Measurements from ENCODE around the gene SMURF1. TPM values are rescaled to one million over a fixed set of nuclear protein-coding genes. Genes with fewer than 3 reads are reported as not detected.

The SMURF1 gene
- total RNA-seq, 2 donors from 2014 or later, result 16.9 to 31.3 TPM

- H3K27me3 ChIP-seq, result no peaks in the 10 kb centered on the region
- intact Hi-C loops (cut with DNase I), result no loop called here
- 92 to 94% methylated on average over 12 to 16 of the region's 16 CpGs for WGBS, 2 donors
- H3K9me3 ChIP-seq, result no peaks in the 10 kb centered on the region
- H3K27ac ChIP-seq, result no peak overlapping the region
- DNase-seq (no peak), ATAC-seq (no peak)
- TF ChIP-seq POLR2A (IDR thresholded peaks at IDR 0.05) (no peak), CTCF (IDR thresholded peaks at IDR 0.05) (no peak)
- H3K36me3 ChIP-seq (replicated peaks in 1 of 2; ENCODE audit: insufficient read depth in 1 of 2, low read depth in 2 of 2), result peaks cover 14 to 56% of the 10 kb centered on the region in 2 donors
- H3K4me1 ChIP-seq, result no peaks in the 10 kb centered on the region
- H3K4me3 ChIP-seq, result no peak overlapping the region
Observed at GRCh38 chr7:98992076-98992475, 151.8 kb downstream of the SMURF1 start.

GRCh38 chr7:98991141-98991540 is 152.8 kb downstream of the SMURF1 start:
- 88 to 97% methylated on average over 13 to 14 of the region's 14 CpGs for WGBS, 2 donors
- Histone ChIP-seq H3K27me3 (no peaks in the 10 kb centered on the region), H3K36me3 (replicated peaks in 1 of 2; ENCODE audit: insufficient read depth in 1 of 2, low read depth in 2 of 2) (peaks cover 14 to 54% of the 10 kb centered on the region in 2 donors), H3K9me3 (no peaks in the 10 kb centered on the region), H3K4me1 (no peaks in the 10 kb centered on the region), H3K27ac (no peak overlapping the region), H3K4me3 (no peak overlapping the region)
- intact Hi-C loops (cut with DNase I), result no loop called here
- no peak for DNase-seq
- TF ChIP-seq POLR2A (IDR thresholded peaks at IDR 0.05), result no peak
- ATAC-seq, result no peak

- DNase-seq, result no peak
- Histone ChIP-seq H3K4me3 (no peak overlapping the region), H3K27me3 (no peaks in the 10 kb centered on the region), H3K9me3 (no peaks in the 10 kb centered on the region), H3K36me3 (replicated peaks in 1 of 2; ENCODE audit: insufficient read depth in 1 of 2, low read depth in 2 of 2) (peaks cover 14 to 57% of the 10 kb centered on the region in 2 donors), H3K27ac (no peak overlapping the region), H3K4me1 (no peaks in the 10 kb centered on the region)
- WGBS, 2 donors, result 86 to 96% methylated on average over 6 of the region's 6 CpGs
- no peak for ATAC-seq
- intact Hi-C loops (cut with DNase I), result no loop called here
- no peak for TF ChIP-seq POLR2A (IDR thresholded peaks at IDR 0.05)
Observed at GRCh38 chr7:98990356-98990755, 153.6 kb downstream of the SMURF1 start.

GRCh38 chr7:98988641-98989040 is 155.3 kb downstream of the SMURF1 start:
- WGBS, 2 donors, result 92 to 93% methylated on average over 15 of the region's 15 CpGs
- Histone ChIP-seq H3K27ac (no peak overlapping the region), H3K27me3 (no peaks in the 10 kb centered on the region), H3K4me1 (no peaks in the 10 kb centered on the region), H3K9me3 (no peaks in the 10 kb centered on the region), H3K36me3 (replicated peaks in 1 of 2; ENCODE audit: insufficient read depth in 1 of 2, low read depth in 2 of 2) (peaks cover 14 to 57% of the 10 kb centered on the region in 2 donors), H3K4me3 (no peak overlapping the region)
- DNase-seq (no peak), ATAC-seq (no peak)
- intact Hi-C loops (cut with DNase I), result no loop called here
- no peak for TF ChIP-seq POLR2A (IDR thresholded peaks at IDR 0.05)
- TF ChIP-seq CTCF (IDR thresholded peaks at IDR 0.05), result no peak

- DNase-seq (no peak), ATAC-seq (no peak)
- H3K27me3 ChIP-seq, result no peaks in the 10 kb centered on the region
- peaks cover 14 to 53% of the 10 kb centered on the region in 2 donors for H3K36me3 ChIP-seq (replicated peaks in 1 of 2; ENCODE audit: insufficient read depth in 1 of 2, low read depth in 2 of 2)
- H3K4me3 ChIP-seq, result no peak overlapping the region
- no peaks in the 10 kb centered on the region for H3K9me3 ChIP-seq
- no peak for TF ChIP-seq POLR2A (IDR thresholded peaks at IDR 0.05)
- intact Hi-C loops (cut with DNase I), result no loop called here
- H3K27ac ChIP-seq, result no peak overlapping the region
- H3K4me1 ChIP-seq, result no peaks in the 10 kb centered on the region
Observed at GRCh38 chr7:98985945-98986344, 158.0 kb downstream of the SMURF1 start.

- no peaks in the 10 kb centered on the region for H3K9me3 ChIP-seq
- ATAC-seq (no peak), DNase-seq (no peak)
- intact Hi-C loops (cut with DNase I), result no loop called here
- WGBS, 2 donors, result 68 to 92% methylated on average over 4 of the region's 4 CpGs
- H3K27me3 ChIP-seq, result no peaks in the 10 kb centered on the region
- peaks cover 14 to 48% of the 10 kb centered on the region in 2 donors for H3K36me3 ChIP-seq (replicated peaks in 1 of 2; ENCODE audit: insufficient read depth in 1 of 2, low read depth in 2 of 2)
- TF ChIP-seq POLR2A (IDR thresholded peaks at IDR 0.05) (no peak), CTCF (IDR thresholded peaks at IDR 0.05) (no peak)
- no peak overlapping the region for H3K27ac ChIP-seq
- H3K4me1 ChIP-seq, result no peaks in the 10 kb centered on the region
- no peak overlapping the region for H3K4me3 ChIP-seq
Observed at GRCh38 chr7:98985406-98985805, 158.5 kb downstream of the SMURF1 start.

All from body of pancreas (tissue), 4 donors.